ENCODE data around the gene OSBPL3.

DNA sequence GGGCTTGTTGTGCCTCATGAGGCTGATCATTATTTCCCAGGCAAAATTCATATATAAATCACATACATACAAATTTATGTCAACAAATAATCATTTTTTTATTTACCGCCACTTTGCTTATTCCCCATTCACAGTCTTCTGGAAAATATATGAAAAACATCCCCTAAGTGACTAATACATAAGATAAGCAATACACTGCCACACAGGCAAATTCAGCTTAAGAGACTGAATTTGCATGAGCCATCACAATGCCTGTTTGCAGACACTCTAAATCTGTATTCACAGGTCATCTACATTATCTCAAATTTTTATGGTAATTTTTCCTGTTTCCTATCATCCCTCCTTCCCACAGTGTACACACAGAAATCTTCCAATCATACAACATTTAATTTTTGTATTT lies 13.2 kb downstream of the OSBPL3 start:
- TF ChIP-seq POLR2A (IDR thresholded peaks at IDR 0.05), result no peak
- TF ChIP-seq, protein P1, sequence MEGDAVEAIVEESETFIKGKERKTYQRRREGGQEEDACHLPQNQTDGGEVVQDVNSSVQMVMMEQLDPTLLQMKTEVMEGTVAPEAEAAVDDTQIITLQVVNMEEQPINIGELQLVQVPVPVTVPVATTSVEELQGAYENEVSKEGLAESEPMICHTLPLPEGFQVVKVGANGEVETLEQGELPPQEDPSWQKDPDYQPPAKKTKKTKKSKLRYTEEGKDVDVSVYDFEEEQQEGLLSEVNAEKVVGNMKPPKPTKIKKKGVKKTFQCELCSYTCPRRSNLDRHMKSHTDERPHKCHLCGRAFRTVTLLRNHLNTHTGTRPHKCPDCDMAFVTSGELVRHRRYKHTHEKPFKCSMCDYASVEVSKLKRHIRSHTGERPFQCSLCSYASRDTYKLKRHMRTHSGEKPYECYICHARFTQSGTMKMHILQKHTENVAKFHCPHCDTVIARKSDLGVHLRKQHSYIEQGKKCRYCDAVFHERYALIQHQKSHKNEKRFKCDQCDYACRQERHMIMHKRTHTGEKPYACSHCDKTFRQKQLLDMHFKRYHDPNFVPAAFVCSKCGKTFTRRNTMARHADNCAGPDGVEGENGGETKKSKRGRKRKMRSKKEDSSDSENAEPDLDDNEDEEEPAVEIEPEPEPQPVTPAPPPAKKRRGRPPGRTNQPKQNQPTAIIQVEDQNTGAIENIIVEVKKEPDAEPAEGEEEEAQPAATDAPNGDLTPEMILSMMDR (IDR thresholded peaks at IDR 0.05), result no peak

All from body of pancreas (tissue), 4 donors.